ENCODE data around the gene RRAD. TPM values are rescaled to one million over a fixed set of nuclear protein-coding genes. Genes with fewer than 3 reads are reported as not detected.
A peak's percentile ranks its signal among the peaks of the same experiment; 100 is the strongest.

RRAD gene
- total RNA-seq, 4 donors from 2014 or later, result 23.7 to 132 (median 109) TPM

GRCh38 chr16:66905633-66906539 is 19.4 kb downstream of the RRAD start:
- H3K27me3 ChIP-seq, result no peaks in the 10 kb centered on the region
- WGBS, 2 donors, result 72 to 76% methylated on average over 11 of the region's 11 CpGs
- peak overlapping the region in 2 of 4 donors; percentile 26 to 69 for H3K27ac ChIP-seq
- DNase-seq (ENCODE audit: low spot score in 2 of 2), result no peak
- no peaks in the 10 kb centered on the region for H3K36me3 ChIP-seq
- H3K9me3 ChIP-seq, result no peaks in the 10 kb centered on the region
- H3K4me3 ChIP-seq, result no peak overlapping the region
- no peak for TF ChIP-seq EP300 (IDR thresholded peaks at IDR 0.05)
- TF ChIP-seq POLR2A (IDR thresholded peaks at IDR 0.05), result no peak
- no peak for TF ChIP-seq CTCF (IDR thresholded peaks at IDR 0.05)
- peaks cover 0 to 43% (median 11%) of the 10 kb centered on the region in 4 donors for H3K4me1 ChIP-seq

- H3K4me1 ChIP-seq, result peaks cover 0 to 51% (median 17%) of the 10 kb centered on the region in 4 donors
- 43 to 53% methylated on average over 15 to 16 of the region's 16 CpGs for WGBS, 2 donors
- DNase-seq (ENCODE audit: low spot score in 2 of 2), result no peak
- TF ChIP-seq CTCF (IDR thresholded peaks at IDR 0.05) (no peak), POLR2A (IDR thresholded peaks at IDR 0.05) (no peak), EP300 (IDR thresholded peaks at IDR 0.05) (no peak)
- H3K27ac ChIP-seq, result peak overlapping the region in 2 of 4 donors; percentile 69 to 77
- no peaks in the 10 kb centered on the region for H3K36me3 ChIP-seq
- H3K27me3 ChIP-seq, result no peaks in the 10 kb centered on the region
- no peak overlapping the region for H3K4me3 ChIP-seq
- no peaks in the 10 kb centered on the region for H3K9me3 ChIP-seq
Observed at GRCh38 chr16:66904846-66905632, 20.3 kb downstream of the RRAD start.

GRCh38 chr16:66904428-66904845 is 20.9 kb downstream of the RRAD start:
- WGBS, 2 donors, result 86 to 89% methylated on average over 13 of the region's 13 CpGs
- H3K4me3 ChIP-seq, result no peak overlapping the region
- peak overlapping the region in 2 of 4 donors; percentile 69 to 77 for H3K27ac ChIP-seq
- TF ChIP-seq CTCF (IDR thresholded peaks at IDR 0.05) (no peak), POLR2A (IDR thresholded peaks at IDR 0.05) (no peak), EP300 (IDR thresholded peaks at IDR 0.05) (no peak)
- no peaks in the 10 kb centered on the region for H3K36me3 ChIP-seq
- no peaks in the 10 kb centered on the region for H3K27me3 ChIP-seq
- no peak for DNase-seq (ENCODE audit: low spot score in 2 of 2)
- H3K9me3 ChIP-seq, result no peaks in the 10 kb centered on the region
- peaks cover 0 to 57% (median 22%) of the 10 kb centered on the region in 4 donors for H3K4me1 ChIP-seq

GRCh38 chr16:66903544-66904427 is 21.5 kb downstream of the RRAD start:
- peaks cover 0 to 64% (median 28%) of the 10 kb centered on the region in 4 donors for H3K4me1 ChIP-seq

More at GRCh38 chr16:66903544-66904427, 21.5 kb downstream of the RRAD start:
- TF ChIP-seq POLR2A (IDR thresholded peaks at IDR 0.05) (no peak), CTCF (IDR thresholded peaks at IDR 0.05) (no peak), EP300 (IDR thresholded peaks at IDR 0.05) (no peak)
- Histone ChIP-seq H3K27ac (peak overlapping the region in 3 of 4 donors; percentile 36 to 77 (median 69)), H3K4me3 (no peak overlapping the region), H3K36me3 (no peaks in the 10 kb centered on the region), H3K27me3 (no peaks in the 10 kb centered on the region), H3K9me3 (no peaks in the 10 kb centered on the region)
- WGBS, 2 donors, result 69 to 80% methylated on average over 4 of the region's 11 CpGs
- DNase-seq (ENCODE audit: low spot score in 2 of 2), result no peak
